ENCODE measurements around the gene LRRC3. TPM values are rescaled to one million over a fixed set of nuclear protein-coding genes. Genes with fewer than 3 reads are reported as not detected.

Gene LRRC3
- total and polyA plus RNA-seq, 2 of the 8 experiments (the other 6 are each of a cell fraction or from before 2014, with no cell fraction given), result 3.1 to 5.4 TPM

- Histone ChIP-seq H4K91ac (replicated peaks; ENCODE audit: insufficient read length, low read length) (no peak overlapping the region), H2BK120ac (replicated peaks; ENCODE audit: low read depth, low read length) (no peak overlapping the region), H3K14ac (ENCODE audit: insufficient read length) (no peak overlapping the region), H2BK20ac (ENCODE audit: low read length) (no peak overlapping the region), H3K23ac (ENCODE audit: insufficient read length) (no peak overlapping the region), H2AFZ (ENCODE audit: low read length) (no peak overlapping the region), H3K4me1 (replicated peaks in 1 of 4; ENCODE audit: control insufficient read depth in 3 of 4, insufficient read depth in 4 of 4, low read length in 3 of 4) (no peaks in the 10 kb centered on the region; a peak in 1 of 7 replicates), H2AK5ac (ENCODE audit: low read depth, low read length) (no peak overlapping the region), H3K36me3 (ENCODE audit: control insufficient read depth in 2 of 4, insufficient read depth in 4 of 4, low read length in 3 of 4) (no peaks in the 10 kb centered on the region), H3K27ac (ENCODE audit: low read depth, low read length) (no peak overlapping the region), H3K4ac (replicated peaks; ENCODE audit: insufficient read length, low read depth, low read length) (no peak overlapping the region), H3K23me2 (ENCODE audit: low read depth, low read length) (no peaks in the 10 kb centered on the region), H2BK15ac (ENCODE audit: low read length) (no peak overlapping the region), H4K8ac (ENCODE audit: extremely low read depth, insufficient read depth, low read length) (no peak overlapping the region), H4K5ac (ENCODE audit: insufficient read length, low read depth, low read length) (no peak overlapping the region), H2BK12ac (ENCODE audit: low read depth, low read length) (no peak overlapping the region), H3K9me3 (ENCODE audit: insufficient read depth in 2 of 2, low read depth in 1 of 2, low read length in 1 of 2) (no peaks in the 10 kb centered on the region), H3K79me2 (ENCODE audit: control insufficient read depth in 1 of 2, insufficient read depth in 2 of 2, low read length in 2 of 2) (no peaks in the 10 kb centered on the region), H3K27me3 (replicated peaks in 1 of 4; ENCODE audit: control insufficient read depth in 3 of 4, extremely low read depth in 1 of 4, insufficient read depth in 3 of 4, low read length in 3 of 4) (no peaks in the 10 kb centered on the region; a peak in 1 of 7 replicates), H3K18ac (ENCODE audit: extremely low read depth, low read length) (no peak overlapping the region), H3K4me2 (ENCODE audit: insufficient read depth in 1 of 2, low read depth in 2 of 2, low read length in 2 of 2) (no peak overlapping the region), H2BK5ac (ENCODE audit: low read depth, low read length) (no peak overlapping the region), H4K20me1 (replicated peaks in 1 of 2; ENCODE audit: control insufficient read depth in 1 of 2, insufficient read depth in 2 of 2, low read length in 2 of 2) (no peaks in the 10 kb centered on the region), H3K9ac (replicated peaks in 1 of 4; ENCODE audit: extremely low read depth in 1 of 4, low read depth in 3 of 4, low read length in 3 of 4) (no peak overlapping the region), H3K4me3 (ENCODE audit: extremely low read depth in 1 of 4, insufficient read depth in 2 of 4, low read depth in 3 of 4, low read length in 4 of 4) (no peak overlapping the region), H3K79me1 (ENCODE audit: low read depth, low read length) (no peaks in the 10 kb centered on the region), H3K56ac (replicated peaks; ENCODE audit: insufficient read length, low read depth, low read length) (no peak overlapping the region)
- 91% methylated on average over 5 of the region's 5 CpGs; no CpG with 5 or more reads in 1 of the 2 experiments for WGBS, 2 experiments (ENCODE audit: extremely low coverage in 1 of 2, insufficient coverage in 1 of 2, insufficient read length in 1 of 2, insufficient replicate concordance in 2 of 2, low coverage in 1 of 2, low lambda C conversion rate in 2 of 2, missing lambda C conversion rate in 1 of 2)
- ChIA-PET POLR2A (ENCODE audit: partially characterized antibody) (no interaction called here), CTCF (ENCODE audit: partially characterized antibody) (interaction anchor here (1.0 to 2.7 kb wide), 6 partner anchors 9 to 138 kb away, joined by 3 to 20 read pairs (median 5); no protein-coding TSS in a partner anchor)
- DNase-seq (ENCODE audit: low read depth in 1 of 2, low spot score in 2 of 2) (no peak), FAIRE-seq (no peak)
- TF ChIP-seq PHF8 (conservative IDR thresholded peaks at IDR 0.05; ENCODE audit: low read depth, low read length) (no peak), RBBP5 (IDR thresholded peaks at IDR 0.05; ENCODE audit: borderline replicate concordance, low read depth, low read length) (no peak), CTCF (IDR thresholded peaks at IDR 0.05; ENCODE audit: control extremely low read depth in 1 of 3, insufficient read depth in 1 of 3, low read depth in 1 of 3, low read length in 3 of 3) (no peak), TBP (IDR thresholded peaks at IDR 0.05; ENCODE audit: low read depth, low read length) (no peak), USF2 (IDR thresholded peaks at IDR 0.05; ENCODE audit: low read length) (no peak), POLR2A (IDR thresholded peaks at IDR 0.05; ENCODE audit: control extremely low read depth in 1 of 2, low read depth in 2 of 2, low read length in 2 of 2) (no peak), GTF2F1 (IDR thresholded peaks at IDR 0.05; ENCODE audit: borderline replicate concordance, low read depth, low read length) (no peak), HDAC6 (IDR thresholded peaks at IDR 0.05; ENCODE audit: low read depth, low read length) (no peak), YY1 (IDR thresholded peaks at IDR 0.05; ENCODE audit: low read depth, low read length) (no peak), FOSL1 (IDR thresholded peaks at IDR 0.05; ENCODE audit: insufficient read depth, low read depth, low read length) (no peak), NRF1 (IDR thresholded peaks at IDR 0.05; ENCODE audit: low read depth, low read length) (no peak), SIRT6 (IDR thresholded peaks at IDR 0.05; ENCODE audit: low read length) (no peak)
Measured at GRCh38 chr21:44478801-44479167, 23.5 kb downstream of the LRRC3 start.

Measured in H1 (cell line).